Measurements from ENCODE around the gene MYL4.
"Not testable (repeated sequence)": the region's sequence is repeated elsewhere in the genome, so short reads cannot be mapped to it uniquely, and the experiment has no call there.

The MYL4 gene

GRCh38 chr17:47208744-47209488, at the start of gene MYL4:
MYL4 (plus strand) TSS chr17:47209348; CDS start chr17:47209423, 75 bp downstream.
- no peak for TF ChIP-seq CTCF (IDR thresholded peaks at IDR 0.05; ENCODE audit: control insufficient read depth, insufficient read depth, low read depth, low read length, missing control alignments)
- H3K4me3 ChIP-seq (ENCODE audit: control insufficient read depth, low read depth, low read length): no peak within 1 kb of the TSS
- no peak for DNase-seq (ENCODE audit: low read depth)

GRCh38 chr17:47162013-47162622, 47.0 kb upstream of the MYL4 start:
- DNase-seq (ENCODE audit: low read depth): no peak
- no peak overlapping the region for H3K4me3 ChIP-seq (ENCODE audit: control insufficient read depth, low read depth, low read length)
- TF ChIP-seq CTCF (IDR thresholded peaks at IDR 0.05; ENCODE audit: control insufficient read depth, insufficient read depth, low read depth, low read length, missing control alignments): no peak

GRCh38 chr17:47164263-47164662, 44.9 kb upstream of the MYL4 start:
- H3K4me3 ChIP-seq (ENCODE audit: control insufficient read depth, low read depth, low read length): no peak overlapping the region
- DNase-seq (ENCODE audit: low read depth): no peak
- TF ChIP-seq CTCF (IDR thresholded peaks at IDR 0.05; ENCODE audit: control insufficient read depth, insufficient read depth, low read depth, low read length, missing control alignments): no peak

GRCh38 chr17:47165137-47165536, 44.0 kb upstream of the MYL4 start:
- no peak overlapping the region for H3K4me3 ChIP-seq (ENCODE audit: control insufficient read depth, low read depth, low read length)
- no peak for DNase-seq (ENCODE audit: low read depth)
- TF ChIP-seq CTCF (IDR thresholded peaks at IDR 0.05; ENCODE audit: control insufficient read depth, insufficient read depth, low read depth, low read length, missing control alignments): no peak

DNA sequence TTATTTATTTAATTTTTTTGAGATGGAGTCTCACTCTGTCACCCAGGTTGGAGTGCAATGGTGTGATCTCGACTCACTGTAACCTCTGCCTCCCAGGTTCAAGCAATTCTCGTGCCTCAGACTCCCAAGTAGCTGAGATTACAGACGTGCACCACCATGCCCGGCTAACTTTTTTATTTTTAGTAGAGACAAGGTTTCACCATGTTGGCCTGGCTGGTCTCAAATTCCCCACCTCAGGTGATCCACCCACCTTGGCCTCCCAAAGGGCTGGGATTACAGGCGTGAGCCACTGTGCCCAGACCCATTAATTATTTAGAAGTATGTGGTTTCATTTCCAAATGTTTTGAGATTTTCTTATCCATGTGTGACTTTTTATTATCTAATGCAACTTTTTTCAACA, 42.3 kb upstream of the MYL4 start:
- not testable (repeated sequence) for H3K4me3 ChIP-seq (ENCODE audit: control insufficient read depth, low read depth, low read length); DNase-seq (ENCODE audit: low read depth)

- not testable (repeated sequence) for DNase-seq (ENCODE audit: low read depth); H3K4me3 ChIP-seq (ENCODE audit: control insufficient read depth, low read depth, low read length)
Measured at GRCh38 chr17:47168896-47169295, 40.3 kb upstream of the MYL4 start.

- no peak for DNase-seq (ENCODE audit: low read depth)
- TF ChIP-seq CTCF (IDR thresholded peaks at IDR 0.05; ENCODE audit: control insufficient read depth, insufficient read depth, low read depth, low read length, missing control alignments): no peak
- H3K4me3 ChIP-seq (ENCODE audit: control insufficient read depth, low read depth, low read length): no peak overlapping the region
Measured at GRCh38 chr17:47170710-47171109, 38.4 kb upstream of the MYL4 start.

All from AG09309 (cell line).